Hematopoietic multipotent progenitor cell treated with erythropoietin and hydrocortisone succinate and interleukin-3 and kit ligand, for 8 days (in vitro differentiated cells): Measurements from ENCODE around the gene IGFN1.
A peak's percentile ranks its signal among the peaks of the same experiment; 100 is the strongest.

Experiments used
- DNase-seq: peaks from one replicate; pipeline ENCODE4 v3.0.0-alpha.2; 2015

The IGFN1 gene

GRCh38 chr1:201185527-201186128 lies 5.0 kb upstream of the IGFN1 start:
- no peak for DNase-seq

- no peak for DNase-seq
Measured at GRCh38 chr1:201186192-201186591, 4.4 kb upstream of the IGFN1 start.

- no peak for DNase-seq
Measured at GRCh38 chr1:201189085-201189484, 1.5 kb upstream of the IGFN1 start.

GRCh38 chr1:201190005-201190404 lies 619 bp upstream of the IGFN1 start:
- DNase-seq = no peak

GRCh38 chr1:201191653-201192260 lies 1.1 kb downstream of the IGFN1 start:
- DNase-seq = no peak

GRCh38 chr1:201192261-201192788 lies 1.7 kb downstream of the IGFN1 start:
- DNase-seq = no peak

- no peak for DNase-seq
Measured at GRCh38 chr1:201194046-201194445, 3.4 kb downstream of the IGFN1 start.

GRCh38 chr1:201198598-201198997 lies 8.0 kb downstream of the IGFN1 start:
- no peak for DNase-seq

GRCh38 chr1:201205036-201205435 lies 14.4 kb downstream of the IGFN1 start:
- DNase-seq = no peak

- DNase-seq = no peak
Measured at GRCh38 chr1:201206176-201206575, 15.6 kb downstream of the IGFN1 start.

GRCh38 chr1:201207046-201207445 lies 16.4 kb downstream of the IGFN1 start:
- no peak for DNase-seq

GRCh38 chr1:201208236-201208635 lies 17.6 kb downstream of the IGFN1 start:
- no peak for DNase-seq

- DNase-seq = no peak
Measured at GRCh38 chr1:201212056-201212455, 21.4 kb downstream of the IGFN1 start.

- DNase-seq = no peak
Measured at GRCh38 chr1:201212461-201213055, 21.9 kb downstream of the IGFN1 start.

- DNase-seq = no peak
Measured at GRCh38 chr1:201213106-201213770, 22.6 kb downstream of the IGFN1 start.

GRCh38 chr1:201213926-201214325 lies 23.3 kb downstream of the IGFN1 start:
- no peak for DNase-seq

GRCh38 chr1:201214461-201214860 lies 23.8 kb downstream of the IGFN1 start:
- DNase-seq = peak; percentile 25

GRCh38 chr1:201214886-201215285 lies 24.3 kb downstream of the IGFN1 start:
- no peak for DNase-seq

GRCh38 chr1:201215531-201216357 lies 25.1 kb downstream of the IGFN1 start:
- no peak for DNase-seq

- no peak for DNase-seq
Measured at GRCh38 chr1:201216395-201217085, 25.9 kb downstream of the IGFN1 start.

GRCh38 chr1:201217146-201217545 lies 26.5 kb downstream of the IGFN1 start:
- DNase-seq = no peak

- DNase-seq = no peak
Measured at GRCh38 chr1:201217851-201218250, 27.2 kb downstream of the IGFN1 start.
